IPS-18a (cell line): ENCODE data around the gene SAMD4B.
A peak's percentile ranks its signal among the peaks of the same experiment; 100 is the strongest.

ENCODE experiments used
- H3K27ac ChIP-seq: one replicate; pipeline ENCODE4 v1.5.1; 2013; ENCODE audit warnings: low read length
- H3K27me3 ChIP-seq: one replicate; pipeline ENCODE4 v1.6.1; 2013; ENCODE audit warnings: mild to moderate bottlenecking, low read length; ENCODE audit not compliant: control insufficient read depth, insufficient read depth
- H3K36me3 ChIP-seq: one replicate; pipeline ENCODE4 v1.6.1; 2013; ENCODE audit warnings: low read depth, low read length; ENCODE audit not compliant: control insufficient read depth
- H3K4me1 ChIP-seq: one replicate; pipeline ENCODE4 v1.6.1; 2013; ENCODE audit warnings: low read depth, low read length; ENCODE audit not compliant: control insufficient read depth
- H3K4me3 ChIP-seq: one replicate; pipeline ENCODE4 v1.5.1; 2013; ENCODE audit warnings: low read length
- H3K9ac ChIP-seq: one replicate; pipeline ENCODE4 v1.6.1; 2013; ENCODE audit warnings: mild to moderate bottlenecking, low read length, moderate library complexity
- H3K9me3 ChIP-seq: one replicate; pipeline ENCODE4 v1.6.1; 2013; ENCODE audit warnings: low read depth, low read length; ENCODE audit not compliant: control insufficient read depth

SAMD4B gene, protein sequence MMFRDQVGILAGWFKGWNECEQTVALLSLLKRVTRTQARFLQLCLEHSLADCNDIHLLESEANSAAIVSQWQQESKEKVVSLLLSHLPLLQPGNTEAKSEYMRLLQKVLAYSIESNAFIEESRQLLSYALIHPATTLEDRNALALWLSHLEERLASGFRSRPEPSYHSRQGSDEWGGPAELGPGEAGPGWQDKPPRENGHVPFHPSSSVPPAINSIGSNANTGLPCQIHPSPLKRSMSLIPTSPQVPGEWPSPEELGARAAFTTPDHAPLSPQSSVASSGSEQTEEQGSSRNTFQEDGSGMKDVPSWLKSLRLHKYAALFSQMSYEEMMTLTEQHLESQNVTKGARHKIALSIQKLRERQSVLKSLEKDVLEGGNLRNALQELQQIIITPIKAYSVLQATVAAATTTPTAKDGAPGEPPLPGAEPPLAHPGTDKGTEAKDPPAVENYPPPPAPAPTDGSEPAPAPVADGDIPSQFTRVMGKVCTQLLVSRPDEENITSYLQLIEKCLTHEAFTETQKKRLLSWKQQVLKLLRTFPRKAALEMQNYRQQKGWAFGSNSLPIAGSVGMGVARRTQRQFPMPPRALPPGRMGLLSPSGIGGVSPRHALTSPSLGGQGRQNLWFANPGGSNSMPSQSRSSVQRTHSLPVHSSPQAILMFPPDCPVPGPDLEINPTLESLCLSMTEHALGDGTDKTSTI

DNA sequence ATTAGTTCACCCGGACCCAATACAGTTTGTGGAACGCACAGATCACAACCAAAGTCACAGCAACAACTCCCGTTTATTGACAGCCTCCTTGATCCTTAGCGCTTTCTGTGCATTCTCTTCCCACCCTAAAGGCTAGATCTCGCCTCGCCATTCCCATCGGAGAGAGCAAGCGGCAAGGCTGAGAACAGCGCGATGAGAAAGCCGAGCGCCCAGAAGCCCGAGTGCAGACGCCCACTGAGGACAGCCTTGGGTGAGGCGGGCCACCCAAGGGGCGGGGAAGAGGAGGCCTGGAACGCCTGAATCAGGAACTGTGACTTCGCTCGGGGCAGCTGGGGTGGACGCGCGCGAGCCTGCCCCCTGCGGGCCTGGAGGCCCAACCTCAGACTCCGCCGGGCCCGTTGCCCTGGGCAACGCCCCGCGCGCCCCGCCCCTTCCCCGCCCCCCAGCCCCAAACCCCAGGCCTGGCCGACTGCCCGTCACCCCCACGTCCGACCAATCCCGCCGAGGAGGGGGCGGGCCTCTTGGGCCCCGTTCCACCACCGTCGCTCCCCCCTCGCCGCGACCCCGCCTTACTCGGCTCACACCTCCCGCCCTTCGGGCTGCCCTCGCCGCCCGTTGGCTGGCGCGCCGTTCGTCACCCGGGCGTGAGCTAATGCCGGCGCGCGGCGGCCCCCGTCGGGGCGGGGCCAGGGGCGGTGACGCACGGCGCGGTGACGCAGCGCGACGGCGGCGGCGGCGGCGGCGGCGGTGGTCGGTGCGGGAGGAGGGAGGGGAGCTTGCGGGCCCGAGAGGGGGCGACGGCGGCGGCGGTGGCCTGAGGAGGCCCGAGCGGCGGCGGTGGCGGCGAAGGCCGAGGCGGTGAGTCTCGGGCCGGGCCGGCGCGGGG, at the start of gene SAMD4B:
Gene SAMD4B (plus strand): TSS at position 703 of the 886 bp plus-strand sequence. CDS start 14,473 bp downstream, outside the sequence.
- Histone ChIP-seq H3K27me3 (no peaks in the 10 kb centered on the region), H3K36me3 (no peaks in the 10 kb centered on the region), H3K4me1 (peaks cover 10% of the 10 kb centered on the region), H3K4me3 (peak within 1 kb of the TSS; percentile 88), H3K27ac (peak within 1 kb of the TSS; percentile 2), H3K9me3 (no peaks in the 10 kb centered on the region), H3K9ac (peak within 1 kb of the TSS; percentile 69)

DNA sequence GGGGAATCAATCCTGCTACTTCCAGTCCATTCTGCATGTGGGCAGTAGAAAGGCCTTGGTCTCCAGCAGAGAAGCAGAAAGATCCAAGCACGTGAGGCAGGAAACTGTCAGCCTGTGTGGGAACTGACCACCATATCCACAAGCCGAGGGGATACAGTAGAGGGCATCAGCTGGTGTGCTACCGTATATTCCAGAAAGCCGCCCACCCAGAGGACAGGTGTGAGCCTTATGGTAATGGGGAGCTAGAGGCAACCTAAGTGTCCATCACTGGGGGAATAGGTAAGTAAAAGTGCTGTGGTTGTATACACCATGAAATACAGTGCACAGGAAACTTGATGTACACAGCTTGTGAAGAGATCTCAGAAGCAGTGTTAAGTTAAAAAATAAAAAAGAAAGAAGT, 48.8 kb upstream of the SAMD4B start:
- H3K4me3 ChIP-seq: no peak overlapping the region
- no peaks in the 10 kb centered on the region for H3K36me3 ChIP-seq
- no peaks in the 10 kb centered on the region for H3K9me3 ChIP-seq
- H3K27me3 ChIP-seq: no peaks in the 10 kb centered on the region
- H3K9ac ChIP-seq: no peak overlapping the region
- no peaks in the 10 kb centered on the region for H3K4me1 ChIP-seq
- H3K27ac ChIP-seq: no peak overlapping the region

DNA sequence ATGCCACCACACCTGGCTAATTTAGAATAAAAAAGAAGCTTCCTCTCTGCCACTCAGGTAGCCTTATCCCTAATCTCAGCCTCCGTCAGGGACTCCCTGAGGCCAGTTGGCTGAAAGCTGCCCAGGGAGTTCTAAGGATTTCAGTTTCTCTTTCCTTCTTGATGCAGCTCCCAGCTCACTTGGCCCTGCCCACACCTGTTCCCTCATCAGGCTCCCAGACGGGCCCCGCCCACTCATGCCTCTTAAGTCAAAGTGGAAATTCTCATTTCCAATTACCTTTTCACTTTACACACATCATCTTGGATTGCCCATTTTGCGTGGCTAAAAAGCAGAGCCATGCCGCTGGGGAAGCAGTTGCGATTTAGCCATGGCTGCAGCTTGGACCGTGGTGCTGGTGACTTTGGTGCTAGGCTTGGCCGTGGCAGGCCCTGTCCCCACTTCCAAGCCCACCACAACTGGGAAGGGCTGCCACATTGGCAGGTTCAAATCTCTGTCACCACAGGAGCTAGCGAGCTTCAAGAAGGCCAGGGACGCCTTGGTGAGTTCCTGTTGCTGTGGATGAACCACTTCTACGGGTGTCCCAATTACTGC, 46.1 kb upstream of the SAMD4B start, which contains the start of gene IFNL1:
Gene IFNL1 (plus strand): TSS at position 353 of the 591 bp plus-strand sequence. CDS start 15 bp downstream, at position 368.
- no peaks in the 10 kb centered on the region for H3K9me3 ChIP-seq
- no peaks in the 10 kb centered on the region for H3K27me3 ChIP-seq
- H3K27ac ChIP-seq: no peak within 1 kb of the TSS
- no peak within 1 kb of the TSS for H3K9ac ChIP-seq
- H3K36me3 ChIP-seq: no peaks in the 10 kb centered on the region
- H3K4me1 ChIP-seq: no peaks in the 10 kb centered on the region
- H3K4me3 ChIP-seq: no peak within 1 kb of the TSS

DNA sequence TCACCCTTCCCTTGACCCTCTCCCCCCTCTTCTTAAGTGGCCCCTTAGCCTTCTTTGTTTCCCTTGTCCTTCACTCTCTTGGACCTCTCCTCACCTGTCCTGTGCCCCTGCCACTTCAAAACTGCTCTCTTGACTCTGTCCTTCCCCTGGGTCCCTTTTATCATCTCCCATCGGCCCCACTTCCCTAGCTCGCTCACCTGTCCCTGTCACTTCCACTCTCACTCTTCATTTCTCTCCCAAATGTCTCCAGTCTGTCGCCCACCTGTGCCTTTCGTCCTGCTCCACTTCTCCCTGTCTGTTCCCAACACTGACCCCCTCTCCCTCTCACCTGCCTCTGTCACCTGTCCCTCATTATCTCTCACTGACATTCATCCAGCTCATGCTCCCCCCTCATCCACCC, 45.3 kb upstream of the SAMD4B start:
- no peak overlapping the region for H3K9ac ChIP-seq
- no peak overlapping the region for H3K27ac ChIP-seq
- no peaks in the 10 kb centered on the region for H3K9me3 ChIP-seq
- H3K36me3 ChIP-seq: no peaks in the 10 kb centered on the region
- no peaks in the 10 kb centered on the region for H3K4me1 ChIP-seq
- H3K27me3 ChIP-seq: no peaks in the 10 kb centered on the region
- H3K4me3 ChIP-seq: no peak overlapping the region

DNA sequence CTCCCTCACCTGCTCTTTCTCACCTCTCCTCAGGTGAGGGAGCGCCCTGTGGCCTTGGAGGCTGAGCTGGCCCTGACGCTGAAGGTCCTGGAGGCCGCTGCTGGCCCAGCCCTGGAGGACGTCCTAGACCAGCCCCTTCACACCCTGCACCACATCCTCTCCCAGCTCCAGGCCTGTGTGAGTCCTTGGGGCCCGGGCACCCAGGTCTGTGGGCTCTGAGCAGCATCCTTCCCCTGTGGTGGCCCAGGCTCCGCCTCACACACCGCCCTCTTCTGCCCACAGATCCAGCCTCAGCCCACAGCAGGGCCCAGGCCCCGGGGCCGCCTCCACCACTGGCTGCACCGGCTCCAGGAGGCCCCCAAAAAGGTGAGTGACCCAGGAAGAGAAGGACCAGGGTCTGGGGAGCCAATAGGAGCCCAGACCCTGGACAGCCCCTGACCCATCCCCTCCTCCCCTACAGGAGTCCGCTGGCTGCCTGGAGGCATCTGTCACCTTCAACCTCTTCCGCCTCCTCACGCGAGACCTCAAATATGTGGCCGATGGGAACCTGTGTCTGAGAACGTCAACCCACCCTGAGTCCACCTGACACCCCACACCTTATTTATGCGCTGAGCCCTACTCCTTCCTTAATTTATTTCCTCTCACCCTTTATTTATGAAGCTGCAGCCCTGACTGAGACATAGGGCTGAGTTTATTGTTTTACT, 44.1 kb upstream of the SAMD4B start:
- H3K27ac ChIP-seq: no peak overlapping the region
- no peak overlapping the region for H3K4me3 ChIP-seq
- no peak overlapping the region for H3K9ac ChIP-seq
- H3K27me3 ChIP-seq: no peaks in the 10 kb centered on the region
- no peaks in the 10 kb centered on the region for H3K9me3 ChIP-seq
- no peaks in the 10 kb centered on the region for H3K36me3 ChIP-seq
- H3K4me1 ChIP-seq: peaks cover 1% of the 10 kb centered on the region

DNA sequence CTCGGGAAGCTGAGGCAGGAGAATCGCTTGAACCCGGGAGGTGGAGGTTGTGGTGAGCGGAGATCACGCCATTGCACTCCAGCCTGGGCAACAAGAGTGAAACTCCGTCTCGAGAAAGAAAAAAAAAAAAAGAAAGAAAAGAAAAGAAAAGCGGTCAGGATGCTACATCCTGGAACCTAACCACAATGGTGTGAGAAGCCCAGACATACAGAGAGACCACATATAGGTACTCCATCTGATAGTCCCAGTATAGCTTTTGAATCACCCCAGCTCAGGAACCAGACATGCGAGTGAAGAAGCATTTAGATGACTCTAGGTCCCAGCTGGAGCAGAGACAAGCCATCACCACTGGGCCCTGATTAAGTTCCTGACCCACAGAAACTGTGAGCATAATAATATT, 42.8 kb upstream of the SAMD4B start:
- Histone ChIP-seq H3K4me1 (peaks cover 7% of the 10 kb centered on the region), H3K9ac (no peak overlapping the region), H3K27me3 (no peaks in the 10 kb centered on the region), H3K27ac (no peak overlapping the region), H3K9me3 (no peaks in the 10 kb centered on the region), H3K36me3 (no peaks in the 10 kb centered on the region), H3K4me3 (no peak overlapping the region)

DNA sequence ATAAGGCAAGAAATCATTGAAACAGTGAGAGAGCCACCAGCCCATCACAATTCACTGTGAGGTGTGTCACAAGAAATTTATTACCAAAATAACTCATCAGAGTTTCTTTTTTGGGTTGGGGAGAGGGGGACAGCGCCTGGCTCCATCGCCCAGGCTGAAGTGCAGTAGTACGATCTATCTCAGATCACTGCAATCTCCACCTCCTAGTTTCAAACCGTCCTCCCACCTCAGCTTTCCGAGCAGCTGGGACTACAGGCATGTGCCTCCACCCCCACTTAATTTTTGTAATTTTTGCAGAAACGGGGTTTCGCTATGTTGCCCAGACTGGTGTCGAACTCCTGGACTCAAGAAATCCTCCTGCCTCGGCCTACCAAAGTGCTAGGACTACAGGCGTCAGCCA, 42.4 kb upstream of the SAMD4B start:
- H3K4me1 ChIP-seq: peaks cover 7% of the 10 kb centered on the region
- H3K27me3 ChIP-seq: peaks cover 3% of the 10 kb centered on the region
- no peaks in the 10 kb centered on the region for H3K9me3 ChIP-seq
- no peak overlapping the region for H3K9ac ChIP-seq
- H3K36me3 ChIP-seq: no peaks in the 10 kb centered on the region
- no peak overlapping the region for H3K4me3 ChIP-seq
- H3K27ac ChIP-seq: no peak overlapping the region

DNA sequence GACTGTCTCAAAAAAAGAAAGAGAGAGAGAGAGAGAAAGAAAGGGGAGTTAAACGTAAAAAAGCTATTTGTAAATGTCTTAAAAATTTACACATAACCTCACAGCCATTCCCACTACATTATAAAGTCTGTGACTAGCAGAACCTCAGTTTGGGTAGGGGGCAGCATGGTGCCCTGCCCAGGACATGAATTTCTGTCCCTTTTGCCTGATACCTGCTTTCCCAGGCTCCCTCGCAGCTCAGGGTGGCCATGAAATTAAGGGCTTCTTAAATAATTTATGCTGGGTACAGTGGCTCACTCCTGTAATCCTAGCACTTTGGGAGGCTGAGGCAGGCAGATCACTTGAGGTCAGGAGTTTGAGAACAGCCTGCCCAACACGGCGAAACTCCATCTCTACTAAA, 41.2 kb upstream of the SAMD4B start:
- Histone ChIP-seq H3K27ac (no peak overlapping the region), H3K4me1 (peaks cover 7% of the 10 kb centered on the region), H3K36me3 (no peaks in the 10 kb centered on the region), H3K9me3 (no peaks in the 10 kb centered on the region), H3K9ac (no peak overlapping the region), H3K27me3 (peaks cover 12% of the 10 kb centered on the region), H3K4me3 (no peak overlapping the region)

DNA sequence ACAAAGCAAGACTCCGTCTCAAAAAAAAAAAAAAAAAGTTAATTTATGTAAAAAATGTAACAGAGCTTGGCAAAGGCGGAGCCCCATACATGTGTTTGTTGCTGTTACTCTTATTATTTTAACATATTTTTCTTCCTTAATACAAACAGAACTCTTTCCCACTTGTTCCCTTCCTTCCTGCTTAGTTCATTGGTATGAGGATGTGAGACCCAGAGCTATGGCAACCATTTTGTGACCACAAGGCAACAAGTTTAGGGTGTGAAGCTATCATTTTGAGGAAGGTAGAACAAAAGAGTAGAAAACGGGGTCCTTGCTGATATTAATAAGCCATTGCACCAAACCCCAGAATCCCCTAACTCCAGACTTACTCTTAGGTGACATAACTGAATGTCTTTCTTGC, 40.7 kb upstream of the SAMD4B start:
- H3K4me3 ChIP-seq: no peak overlapping the region
- peaks cover 17% of the 10 kb centered on the region for H3K27me3 ChIP-seq
- no peak overlapping the region for H3K27ac ChIP-seq
- no peaks in the 10 kb centered on the region for H3K9me3 ChIP-seq
- H3K9ac ChIP-seq: no peak overlapping the region
- no peaks in the 10 kb centered on the region for H3K36me3 ChIP-seq
- H3K4me1 ChIP-seq: peaks cover 9% of the 10 kb centered on the region

DNA sequence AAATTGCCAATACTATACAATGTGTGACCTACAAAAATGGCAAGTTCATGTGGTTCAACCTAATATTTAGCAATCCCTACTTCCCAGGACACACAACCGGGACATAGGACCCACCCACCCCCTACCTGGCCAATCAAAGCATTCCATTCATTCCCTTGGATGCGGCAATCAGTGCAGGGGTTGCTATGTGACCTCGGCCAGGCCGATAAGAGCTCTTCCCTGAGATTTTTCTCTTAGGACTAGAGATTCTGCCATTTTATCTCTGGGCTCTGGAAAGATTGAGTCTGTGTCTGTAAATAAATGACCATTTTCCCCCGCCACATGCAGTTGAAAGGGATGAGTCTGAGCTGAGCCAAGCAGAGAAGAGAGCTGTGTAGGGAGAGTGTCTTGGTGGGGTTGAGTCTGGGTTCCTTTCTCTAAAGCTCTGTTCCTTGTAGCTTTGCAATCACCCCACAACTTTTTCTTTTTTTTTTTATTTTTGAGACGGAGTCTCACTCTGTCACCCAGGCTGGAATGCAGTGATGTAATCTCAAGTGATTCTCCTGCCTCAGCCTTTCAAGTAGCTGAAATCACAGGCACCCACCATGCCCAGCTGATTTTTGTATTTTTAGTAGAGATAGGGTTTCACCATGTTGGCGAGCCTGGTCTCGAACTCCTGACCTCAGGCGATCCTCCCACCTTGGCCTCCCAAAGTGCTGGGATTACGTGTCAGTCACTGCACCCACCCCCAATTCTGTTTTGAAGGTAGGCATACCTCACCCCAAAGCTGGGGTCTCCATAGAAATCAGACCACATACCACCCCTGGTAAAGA, 38.6 kb upstream of the SAMD4B start:
- H3K36me3 ChIP-seq: no peaks in the 10 kb centered on the region
- H3K27me3 ChIP-seq: peaks cover 32% of the 10 kb centered on the region
- H3K9me3 ChIP-seq: no peaks in the 10 kb centered on the region
- no peak overlapping the region for H3K4me3 ChIP-seq
- H3K4me1 ChIP-seq: peaks cover 12% of the 10 kb centered on the region
- no peak overlapping the region for H3K9ac ChIP-seq
- H3K27ac ChIP-seq: no peak overlapping the region
